ENCODE measurements around the gene JPT2. TPM values are rescaled to one million over a fixed set of nuclear protein-coding genes. Genes with fewer than 3 reads are reported as not detected.
A peak's percentile ranks its signal among the peaks of the same experiment; 100 is the strongest.

JPT2 gene
- total RNA-seq, 1 donor from 2014 or later = 146 TPM

DNA sequence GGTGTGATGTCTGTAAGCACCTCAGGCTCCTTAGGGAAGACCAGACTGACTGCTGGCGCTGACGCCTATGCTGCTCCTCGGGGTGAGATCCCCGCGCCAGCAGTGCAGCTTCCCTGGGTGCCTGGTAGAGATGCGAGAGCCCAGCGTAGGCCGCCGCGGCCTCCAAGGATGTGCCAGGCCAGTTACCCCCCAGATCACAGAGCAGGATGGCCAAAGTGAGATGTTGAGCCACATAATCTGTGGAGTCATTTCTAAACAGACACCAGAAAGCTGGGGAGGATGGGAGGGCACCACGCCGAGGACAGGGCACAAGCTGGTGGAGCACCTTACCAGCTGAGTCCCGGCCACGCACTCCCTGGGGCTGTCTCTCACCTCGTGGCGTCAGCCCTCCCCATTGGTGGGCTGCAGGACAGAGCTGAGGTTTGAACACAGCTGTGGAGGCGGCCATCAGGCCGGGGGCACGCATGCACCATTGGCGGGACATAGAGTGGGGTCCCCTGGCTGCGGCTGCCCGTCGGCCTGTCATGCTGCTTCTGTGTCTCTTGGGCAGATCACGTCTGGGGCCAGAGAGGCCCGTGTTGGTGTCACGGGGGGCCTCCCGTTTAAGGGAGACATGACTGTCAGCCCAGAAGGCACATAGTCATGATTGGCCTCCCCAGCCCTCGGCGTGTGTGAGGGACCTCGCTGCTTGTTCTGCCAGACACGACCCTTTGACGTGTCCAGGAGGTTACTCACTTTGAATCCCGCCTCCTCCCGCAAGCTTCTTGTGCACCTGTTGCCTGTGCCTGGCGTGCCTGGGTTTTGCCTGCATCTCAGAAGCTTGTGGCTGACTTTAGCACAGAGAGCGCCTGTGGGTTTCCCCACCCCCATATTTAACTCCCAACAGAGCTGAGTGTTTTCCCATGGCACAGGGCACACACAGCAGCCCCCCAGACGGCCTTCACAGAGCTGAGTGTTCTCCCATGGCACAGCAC, 49.9 kb downstream of the JPT2 start:
- Mint-ChIP-seq H3K4me3 (ENCODE audit: low read depth) (no peak overlapping the region), H3K36me3 (ENCODE audit: insufficient read depth) (peaks cover 7% of the 10 kb centered on the region), H3K9me3 (ENCODE audit: low read depth) (no peaks in the 10 kb centered on the region), H3K27ac (no peak overlapping the region), H3K4me1 (ENCODE audit: low read depth) (no peaks in the 10 kb centered on the region), H3K27me3 (no peaks in the 10 kb centered on the region)
- no peak for DNase-seq (ENCODE audit: low spot score, unreplicated experiment)
- TF ChIP-seq CTCF (IDR thresholded peaks at IDR 0.05; ENCODE audit: unreplicated experiment) = no peak

GRCh38 chr16:1729026-1729425, 50.9 kb downstream of the JPT2 start:
- TF ChIP-seq CTCF (IDR thresholded peaks at IDR 0.05; ENCODE audit: unreplicated experiment) = no peak
- Mint-ChIP-seq H3K4me3 (ENCODE audit: low read depth) (no peak overlapping the region), H3K36me3 (ENCODE audit: insufficient read depth) (peaks cover 7% of the 10 kb centered on the region), H3K9me3 (ENCODE audit: low read depth) (no peaks in the 10 kb centered on the region), H3K27ac (no peak overlapping the region), H3K4me1 (ENCODE audit: low read depth) (no peaks in the 10 kb centered on the region), H3K27me3 (no peaks in the 10 kb centered on the region)
- DNase-seq (ENCODE audit: low spot score, unreplicated experiment) = no peak

- H3K27ac Mint-ChIP-seq = no peak overlapping the region
- DNase-seq (ENCODE audit: low spot score, unreplicated experiment) = no peak
- TF ChIP-seq CTCF (IDR thresholded peaks at IDR 0.05; ENCODE audit: unreplicated experiment) = no peak
- no peak overlapping the region for H3K4me3 Mint-ChIP-seq (ENCODE audit: low read depth)
- no peaks in the 10 kb centered on the region for H3K9me3 Mint-ChIP-seq (ENCODE audit: low read depth)
- peaks cover 7% of the 10 kb centered on the region for H3K36me3 Mint-ChIP-seq (ENCODE audit: insufficient read depth)
- H3K4me1 Mint-ChIP-seq (ENCODE audit: low read depth) = no peaks in the 10 kb centered on the region
- H3K27me3 Mint-ChIP-seq = no peaks in the 10 kb centered on the region
Observed at GRCh38 chr16:1729445-1729844, 51.4 kb downstream of the JPT2 start.

DNA sequence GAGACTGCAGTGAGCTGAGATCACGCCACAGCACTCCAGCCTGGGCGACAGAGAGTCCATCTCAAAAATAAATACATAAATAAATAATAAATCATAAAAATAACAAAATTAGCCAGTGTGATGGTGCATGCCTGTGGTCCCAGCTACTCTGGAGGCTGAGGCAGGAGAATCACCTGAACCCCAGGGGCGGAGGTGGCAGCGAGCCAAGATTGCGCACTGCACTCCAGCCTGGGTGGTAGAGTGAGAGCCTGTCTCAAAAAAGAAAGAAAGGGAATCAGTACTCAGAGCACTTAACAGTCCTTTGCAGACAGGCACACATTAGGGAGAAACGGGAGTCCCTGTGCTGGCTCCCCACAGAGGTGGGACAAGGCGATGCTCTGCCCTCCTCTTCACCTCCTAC, 53.0 kb downstream of the JPT2 start:
- DNase-seq (ENCODE audit: low spot score, unreplicated experiment) = no peak
- Mint-ChIP-seq H3K4me3 (ENCODE audit: low read depth) (no peak overlapping the region), H3K9me3 (ENCODE audit: low read depth) (no peaks in the 10 kb centered on the region), H3K4me1 (ENCODE audit: low read depth) (no peaks in the 10 kb centered on the region), H3K27me3 (no peaks in the 10 kb centered on the region), H3K27ac (no peak overlapping the region), H3K36me3 (ENCODE audit: insufficient read depth) (peaks cover 7% of the 10 kb centered on the region)
- TF ChIP-seq CTCF (IDR thresholded peaks at IDR 0.05; ENCODE audit: unreplicated experiment) = no peak

DNA sequence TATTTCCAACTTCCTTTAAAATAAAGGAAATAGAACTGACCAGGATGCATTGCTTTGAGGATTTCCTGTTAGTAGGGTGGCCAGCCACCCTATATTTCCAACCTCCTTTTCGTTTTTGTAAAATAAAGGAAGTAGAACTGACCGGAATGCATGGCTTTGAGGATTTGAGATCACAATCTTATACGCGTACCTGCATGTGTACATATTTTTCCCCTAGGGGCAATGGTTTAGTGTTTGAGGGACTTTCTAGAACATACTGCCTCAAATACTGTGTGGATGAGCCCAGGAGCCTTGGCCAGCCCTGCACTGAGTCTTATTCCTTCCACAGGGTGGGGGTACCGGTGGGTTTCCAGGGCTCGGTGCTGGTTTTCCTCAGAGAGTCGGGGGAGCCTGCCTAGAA, 53.5 kb downstream of the JPT2 start:
- peaks cover 7% of the 10 kb centered on the region for H3K36me3 Mint-ChIP-seq (ENCODE audit: insufficient read depth)
- H3K27ac Mint-ChIP-seq = peak overlapping the region; percentile 31

More for the DNA sequence above, 53.5 kb downstream of the JPT2 start:
- no peak for TF ChIP-seq CTCF (IDR thresholded peaks at IDR 0.05; ENCODE audit: unreplicated experiment)
- H3K9me3 Mint-ChIP-seq (ENCODE audit: low read depth) = no peaks in the 10 kb centered on the region
- H3K27me3 Mint-ChIP-seq = no peaks in the 10 kb centered on the region
- no peaks in the 10 kb centered on the region for H3K4me1 Mint-ChIP-seq (ENCODE audit: low read depth)
- DNase-seq (ENCODE audit: low spot score, unreplicated experiment) = no peak
- H3K4me3 Mint-ChIP-seq (ENCODE audit: low read depth) = no peak overlapping the region

All from progenitor cell of endocrine pancreas (in vitro differentiated cells).